Measurements from ENCODE around the gene TTLL11. TPM values are rescaled to one million over a fixed set of nuclear protein-coding genes. Genes with fewer than 3 reads are reported as not detected.
A peak's percentile ranks its signal among the peaks of the same experiment; 100 is the strongest.

The TTLL11 gene
- total RNA-seq, 4 donors from 2014 or later, result 9.1 to 14.6 (median 9.7) TPM

DNA sequence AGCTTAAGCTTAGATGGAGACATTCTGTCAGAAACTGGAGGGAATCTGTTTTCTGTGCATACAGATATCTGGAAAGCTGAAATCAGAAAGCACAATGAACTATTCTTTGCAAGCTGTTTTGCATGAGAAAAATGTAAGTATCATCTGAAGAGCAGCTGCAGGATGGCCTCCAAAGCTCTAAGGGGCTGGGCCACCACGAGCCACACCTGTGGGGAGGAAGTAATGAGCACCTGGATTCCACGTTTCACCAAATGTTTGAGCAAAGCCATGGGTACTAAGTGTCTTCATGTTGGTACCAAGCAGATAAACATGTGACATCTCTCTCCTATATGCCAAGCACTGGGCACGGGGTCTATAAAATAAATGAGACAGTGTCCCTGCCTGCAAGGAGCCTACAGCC is 199.3 kb downstream of the TTLL11 start:
- intact Hi-C loops (cut with DNase I; ENCODE audit: low total_unique reads), result no loop called here
- WGBS, 2 donors, result 81 to 85% methylated on average over 3 of the region's 3 CpGs
- no peak overlapping the region for H3K4me3 ChIP-seq (ENCODE audit: low read depth, poor library complexity, severe bottlenecking)
- DNase-seq (ENCODE audit: low spot score in 2 of 2), result peak in 1 of 2 donors; percentile 12
- TF ChIP-seq POLR2A (IDR thresholded peaks at IDR 0.05) (no peak), CTCF (IDR thresholded peaks at IDR 0.05) (no peak)

GRCh38 chr9:121892706-121893105 is 200.4 kb downstream of the TTLL11 start:
- DNase-seq (ENCODE audit: low spot score in 2 of 2), result peak in 1 of 2 donors; percentile 68
- no peak overlapping the region for H3K4me3 ChIP-seq (ENCODE audit: low read depth, poor library complexity, severe bottlenecking)
- WGBS, 2 donors, result 88 to 92% methylated on average over 5 of the region's 5 CpGs
- intact Hi-C loops (cut with DNase I; ENCODE audit: low total_unique reads), result no loop called here
- TF ChIP-seq POLR2A (IDR thresholded peaks at IDR 0.05) (no peak), CTCF (IDR thresholded peaks at IDR 0.05) (no peak)

GRCh38 chr9:121890746-121891145 is 202.4 kb downstream of the TTLL11 start:
- no peak overlapping the region for H3K4me3 ChIP-seq (ENCODE audit: low read depth, poor library complexity, severe bottlenecking)
- intact Hi-C loops (cut with DNase I; ENCODE audit: low total_unique reads), result no loop called here
- TF ChIP-seq POLR2A (IDR thresholded peaks at IDR 0.05) (no peak), CTCF (IDR thresholded peaks at IDR 0.05) (no peak)
- 96% methylated on average over 2 of the region's 2 CpGs for WGBS, 2 donors
- peak in 1 of 2 donors; percentile 29 for DNase-seq (ENCODE audit: low spot score in 2 of 2)

DNA sequence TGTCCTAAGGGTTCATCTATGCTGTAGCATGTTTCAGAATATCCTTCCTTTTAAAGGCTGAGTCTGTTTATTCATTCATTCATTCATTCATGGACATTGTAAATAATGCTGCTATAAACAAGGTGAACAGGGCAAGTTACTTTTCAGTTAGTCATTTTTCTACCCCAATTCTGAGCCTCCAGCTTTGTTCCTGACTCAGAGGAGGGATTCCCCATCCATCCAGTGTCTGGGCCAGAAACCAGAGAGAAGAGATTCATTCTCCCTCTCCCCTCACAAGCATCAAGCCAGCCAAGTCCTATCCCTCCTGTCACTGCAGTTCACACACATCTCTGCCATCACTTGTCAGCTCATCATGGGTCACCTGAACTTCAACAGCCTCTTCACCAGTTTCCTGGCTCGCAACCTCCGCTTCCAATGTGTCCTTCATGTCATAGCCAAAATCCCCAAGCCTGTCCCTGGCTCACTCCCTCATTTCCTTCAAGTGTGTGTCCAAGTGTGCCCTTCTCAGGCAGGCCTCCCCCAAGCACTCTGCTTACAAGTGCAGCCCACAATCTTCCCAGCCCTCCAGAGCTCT is 203.0 kb downstream of the TTLL11 start:
- DNase-seq (ENCODE audit: low spot score in 2 of 2), result peak in 1 of 2 donors; percentile 71
- TF ChIP-seq CTCF (IDR thresholded peaks at IDR 0.05), result no peak
- no peak for TF ChIP-seq POLR2A (IDR thresholded peaks at IDR 0.05)
- intact Hi-C loops (cut with DNase I; ENCODE audit: low total_unique reads), result no loop called here
- no peak overlapping the region for H3K4me3 ChIP-seq (ENCODE audit: low read depth, poor library complexity, severe bottlenecking)
- WGBS, 2 donors, result 88 to 92% methylated on average over 2 of the region's 2 CpGs

- 65 to 71% methylated on average over 4 of the region's 4 CpGs for WGBS, 2 donors
- TF ChIP-seq CTCF (IDR thresholded peaks at IDR 0.05) (no peak), POLR2A (IDR thresholded peaks at IDR 0.05) (no peak)
- no peak overlapping the region for H3K4me3 ChIP-seq (ENCODE audit: low read depth, poor library complexity, severe bottlenecking)
- DNase-seq (ENCODE audit: low spot score in 2 of 2), result peak in 1 of 2 donors; percentile 81
- intact Hi-C loops (cut with DNase I; ENCODE audit: low total_unique reads), result no loop called here
Observed at GRCh38 chr9:121888438-121888775, 204.7 kb downstream of the TTLL11 start.
